T-cell (primary cell): ENCODE data around the gene MRPL54. TPM values are rescaled to one million over a fixed set of nuclear protein-coding genes. Genes with fewer than 3 reads are reported as not detected.

Experiments
- ATAC-seq, 4 experiments: fragments of 200-7000 bp in 3 of 4; fragments of 150-1000 bp in 1 of 4; cut with Tn5 transposase; replicated peaks in 1 of 4; 1 replicate in 3 of 4; 2 replicates in 1 of 4; pipeline ENCODE4 v1.10.0; 2021; ENCODE audit warnings: moderate library complexity in 3 of 4, mild to moderate bottlenecking in 2 of 4, moderate number of reproducible peaks in 1 of 4
- CTCF ChIA-PET, 2 donors: fragments of 300-600 bp; sonication (Branson Sonifier 250); formaldehyde crosslinking; loops; one replicate each; lab custom pipeline; 2022; ENCODE audit warnings: antibody characterized with exemption in 2 of 2; lab: Charles Lee
- POLR2A ChIA-PET, 2 donors: fragments of 300-600 bp; sonication (Branson Sonifier 250); formaldehyde crosslinking; loops; one replicate each; lab custom pipeline; 2022; ENCODE audit warnings: antibody characterized with exemption in 2 of 2; lab: Charles Lee
- DNase-seq, 35 experiments: peaks; one replicate each; pipeline versions ENCODE4 v3.0.0 to v3.0.0-alpha.2; 2013 to 2023
- H3K27ac ChIP-seq: one replicate; pipeline ENCODE4 v1.5.1; 2013; ENCODE audit warnings: low read length
- H3K27me3 ChIP-seq, 2 experiments: replicated peaks in 1 of 2; 1 replicate in 1 of 2; 2 replicates in 1 of 2; pipeline versions ENCODE4 v1.6.1 to v1.7.0; 2013; ENCODE audit warnings: low read length in 1 of 2, mixed read lengths in 1 of 2; ENCODE audit not compliant: control insufficient read depth in 2 of 2, insufficient read depth in 2 of 2; ENCODE audit errors: extremely low read depth in 1 of 2
- H3K36me3 ChIP-seq, 2 donors: 1 replicate in 1 of 2; 2 replicates in 1 of 2; pipeline versions ENCODE4 v1.6.1 to v1.7.0; 2013; ENCODE audit warnings: low read length in 1 of 2; ENCODE audit not compliant: control insufficient read depth in 2 of 2, insufficient read depth in 1 of 2; ENCODE audit errors: extremely low read depth in 1 of 2
- H3K4me1 ChIP-seq, 2 experiments: 1 replicate in 1 of 2; 2 replicates in 1 of 2; pipeline versions ENCODE4 v1.6.1 to v1.7.0; 2013; ENCODE audit warnings: low read length in 2 of 2, mixed read lengths in 1 of 2; ENCODE audit not compliant: insufficient read depth in 2 of 2, control insufficient read depth in 1 of 2; ENCODE audit errors: extremely low read depth in 1 of 2
- H3K4me3 ChIP-seq, 2 donors: 1 replicate in 1 of 2; 2 replicates in 1 of 2; pipeline versions ENCODE4 v1.5.1 to v1.7.0; 2013; ENCODE audit warnings: mild to moderate bottlenecking in 2 of 2, low read length in 1 of 2, moderate library complexity in 1 of 2; ENCODE audit not compliant: control insufficient read depth in 1 of 2; ENCODE audit errors: extremely low read depth in 1 of 2
- H3K9me3 ChIP-seq: 2 replicates; pipeline ENCODE4 v1.7.0; 2013
- H3K27ac Mint-ChIP-seq, 2 donors: one replicate each; pipeline ENCODE4 v1.8.0; 2020 to 2021; ENCODE audit warnings: mild to moderate bottlenecking in 2 of 2, mixed read lengths in 2 of 2
- H3K27me3 Mint-ChIP-seq, 2 donors: one replicate each; pipeline ENCODE4 v1.8.0; 2021 to 2022; ENCODE audit warnings: mixed read lengths in 2 of 2
- H3K36me3 Mint-ChIP-seq: one replicate; pipeline ENCODE4 v1.8.0; 2021; ENCODE audit warnings: mixed read lengths
- H3K4me1 Mint-ChIP-seq, 3 donors: one replicate each; pipeline ENCODE4 v1.8.0; 2020 to 2022; ENCODE audit warnings: mixed read lengths in 3 of 3, mild to moderate bottlenecking in 1 of 3
- H3K4me3 Mint-ChIP-seq, 3 donors: one replicate each; pipeline ENCODE4 v1.8.0; 2020 to 2022; ENCODE audit warnings: mild to moderate bottlenecking in 3 of 3, mixed read lengths in 3 of 3, moderate library complexity in 3 of 3
- H3K9me3 Mint-ChIP-seq, 3 donors: one replicate each; pipeline ENCODE4 v1.8.0; 2020 to 2022; ENCODE audit warnings: mixed read lengths in 3 of 3
- WGBS: methylation state at CpG from one replicate; pipeline ENCODE4 v1.1.5; 2013; ENCODE audit warnings: missing lambda C conversion rate; ENCODE audit not compliant: insufficient coverage; 5-methylcytosine and 5-hydroxymethylcytosine counted together
- total RNA-seq, 35 experiments: library from RNA in 6 of 35; stranded (reverse) in 6 of 35; fragments of 120-200 nt in 1 of 35; gene quantifications; one replicate each; pipeline versions ENCODE4 v1.2.1 to v1.2.4 and lab custom pipeline; 2013 to 2026

The MRPL54 gene
- total RNA-seq, 5 donors from 2014 or later (not counting 1 experiment from before 2014, with no cell fraction given), result 46.9 to 77.8 (median 52.2) TPM

DNA sequence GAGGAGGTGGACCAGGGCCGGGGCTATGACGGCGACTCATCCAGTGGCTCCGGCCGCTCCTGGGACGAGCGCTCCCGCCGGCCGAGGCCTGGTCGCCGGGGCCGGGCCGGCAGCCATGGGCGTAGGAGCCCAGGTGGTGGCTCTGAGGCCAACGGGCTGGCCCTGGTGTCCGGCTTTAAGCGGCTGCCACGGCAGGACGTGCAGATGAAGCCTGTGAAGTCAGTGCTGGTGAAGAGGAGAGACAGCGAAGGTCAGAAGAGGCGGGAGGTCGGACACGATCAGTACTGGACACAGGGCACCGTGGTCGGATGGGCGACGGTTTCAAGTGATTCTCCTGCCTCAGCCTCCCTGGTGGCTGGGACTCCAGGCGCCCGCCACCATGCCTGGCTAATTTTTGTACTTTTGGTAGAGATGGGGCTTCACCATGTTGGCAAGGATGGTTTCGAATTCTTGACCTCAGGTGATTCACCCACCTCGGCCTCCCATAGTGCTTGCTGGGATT, 32.0 kb upstream of the MRPL54 start:
- Histone ChIP-seq H3K36me3 (peaks cover 0 to 2% of the 10 kb centered on the region in 2 donors), H3K4me1 (no peaks in the 10 kb centered on the region), H3K27ac (no peak overlapping the region), H3K4me3 (no peak overlapping the region), H3K27me3 (peaks cover 0 to 8% of the 10 kb centered on the region in 2 experiments), H3K9me3 (no peaks in the 10 kb centered on the region)
- Mint-ChIP-seq H3K27ac (no peak overlapping the region), H3K27me3 (no peaks in the 10 kb centered on the region), H3K9me3 (no peaks in the 10 kb centered on the region), H3K4me3 (no peak overlapping the region), H3K36me3 (peaks cover 11% of the 10 kb centered on the region), H3K4me1 (no peaks in the 10 kb centered on the region)
- ATAC-seq, result no peak
- CTCF ChIA-PET, result no interaction called here
- WGBS, result 96% methylated on average over 28 of the region's 32 CpGs
- DNase-seq, result no peak
- POLR2A ChIA-PET, result no interaction called here

DNA sequence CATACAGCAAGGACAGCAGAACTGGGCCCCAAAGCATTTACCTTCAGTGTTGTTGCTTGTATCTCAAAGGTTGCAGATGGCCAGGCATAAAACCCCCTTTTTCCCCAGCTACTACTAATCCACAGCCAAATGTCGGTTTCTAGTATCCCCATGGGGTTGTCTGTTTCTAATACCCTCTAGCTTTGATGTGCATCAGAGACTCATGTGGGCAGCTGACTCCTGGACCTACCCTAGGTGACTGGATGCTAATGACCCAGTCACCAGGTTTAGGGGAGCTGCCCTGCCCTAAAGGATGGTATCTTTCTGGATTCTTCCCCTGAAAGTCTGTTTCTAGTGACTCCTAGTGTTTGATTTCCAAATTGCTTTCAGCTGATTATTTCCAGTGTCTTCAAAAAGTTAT, 30.4 kb upstream of the MRPL54 start:
- ChIA-PET CTCF (no interaction called here), POLR2A (interaction anchor here in 1 of 2 donors (0.5 kb wide), 1 partner anchor 24 kb away, joined by 3 read pairs; no protein-coding TSS in a partner anchor)
- Mint-ChIP-seq H3K4me1 (peaks cover 0 to under 1% (median 0%) of the 10 kb centered on the region in 3 donors), H3K27me3 (no peaks in the 10 kb centered on the region), H3K27ac (no peak overlapping the region), H3K9me3 (no peaks in the 10 kb centered on the region), H3K4me3 (no peak overlapping the region), H3K36me3 (peaks cover 20% of the 10 kb centered on the region)
- Histone ChIP-seq H3K27ac (no peak overlapping the region), H3K9me3 (no peaks in the 10 kb centered on the region), H3K36me3 (peaks cover 0 to 2% of the 10 kb centered on the region in 2 donors), H3K4me3 (no peak overlapping the region), H3K27me3 (peaks cover 0 to 8% of the 10 kb centered on the region in 2 experiments), H3K4me1 (no peaks in the 10 kb centered on the region)
- DNase-seq (no peak), ATAC-seq (no peak)
- no CpG with 5 or more reads among the region's 1 CpG for WGBS

DNA sequence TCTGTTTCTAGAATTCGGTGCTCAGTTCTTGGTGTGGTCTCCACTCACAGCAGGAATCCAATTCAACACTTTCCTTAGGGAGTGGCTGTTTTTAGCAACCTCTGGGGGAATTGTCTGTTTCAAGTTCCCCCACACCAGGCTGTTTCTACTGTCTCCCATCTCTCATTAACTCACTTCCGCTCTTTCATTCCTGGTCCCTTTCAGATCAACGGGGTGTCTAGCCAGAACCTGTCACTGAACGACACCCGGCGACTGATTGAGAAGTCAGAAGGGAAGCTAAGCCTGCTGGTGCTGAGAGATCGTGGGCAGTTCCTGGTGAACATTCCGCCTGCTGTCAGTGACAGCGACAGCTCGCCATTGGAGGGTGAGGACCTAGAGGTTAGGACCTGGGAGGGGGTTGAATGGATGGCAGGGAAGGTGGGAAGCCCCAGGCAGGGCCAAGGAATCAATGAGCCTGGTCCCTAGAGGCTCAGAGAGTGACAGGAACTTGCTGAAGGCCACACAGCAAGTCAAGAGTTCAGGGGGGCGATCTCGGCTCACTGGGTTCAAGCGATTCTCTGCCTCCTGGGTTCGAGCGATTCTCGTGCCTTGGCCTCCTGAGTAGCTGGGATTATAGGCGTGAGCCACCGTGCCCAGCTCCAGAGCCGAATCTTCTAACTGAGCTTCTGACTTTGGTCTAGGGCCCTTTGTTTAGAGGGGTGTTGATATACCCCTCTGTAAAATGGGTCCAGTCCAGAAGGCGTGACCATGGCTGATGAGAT, 28.8 kb upstream of the MRPL54 start:
- POLR2A ChIA-PET, result no interaction called here
- CTCF ChIA-PET, result interaction anchor here in 1 of 2 donors (0.6 kb wide), 1 partner anchor 11 kb away, joined by 5 read pairs; no protein-coding TSS in a partner anchor

DNA sequence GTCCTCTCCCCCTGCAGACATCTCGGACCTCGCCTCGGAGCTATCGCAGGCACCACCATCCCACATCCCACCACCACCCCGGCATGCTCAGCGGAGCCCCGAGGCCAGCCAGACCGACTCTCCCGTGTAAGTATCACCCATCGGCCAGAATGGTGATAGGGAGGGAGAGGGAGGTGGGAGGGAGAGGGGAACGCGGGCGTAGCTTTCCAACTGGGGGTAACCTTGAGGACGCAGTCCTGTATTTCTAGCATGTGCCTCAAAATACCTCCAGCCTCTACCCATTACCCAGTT, 28.2 kb upstream of the MRPL54 start:
- DNase-seq, result no peak
- Histone ChIP-seq H3K27ac (no peak overlapping the region), H3K36me3 (peaks cover 0 to 2% of the 10 kb centered on the region in 2 donors), H3K27me3 (peaks cover 0 to 11% of the 10 kb centered on the region in 2 experiments), H3K4me1 (peaks cover 0 to 10% of the 10 kb centered on the region in 2 experiments), H3K4me3 (no peak overlapping the region), H3K9me3 (no peaks in the 10 kb centered on the region)
- no peaks in the 10 kb centered on the region for H3K9me3 Mint-ChIP-seq
- ChIA-PET CTCF (no interaction called here), POLR2A (no interaction called here)
- no peak overlapping the region for H3K27ac Mint-ChIP-seq
- H3K27me3 Mint-ChIP-seq, result no peaks in the 10 kb centered on the region
- H3K4me3 Mint-ChIP-seq, result no peak overlapping the region
- H3K36me3 Mint-ChIP-seq, result peaks cover 37% of the 10 kb centered on the region
- ATAC-seq, result no peak
- 100% methylated on average over 1 of the region's 14 CpGs for WGBS
- H3K4me1 Mint-ChIP-seq, result peaks cover 10 to 20% (median 10%) of the 10 kb centered on the region in 3 donors

More for the DNA sequence above, 28.8 kb upstream of the MRPL54 start:
- Mint-ChIP-seq H3K36me3 (peaks cover 33% of the 10 kb centered on the region), H3K27ac (peak overlapping the region; percentile 18 to 19), H3K4me3 (no peak overlapping the region), H3K9me3 (no peaks in the 10 kb centered on the region), H3K27me3 (no peaks in the 10 kb centered on the region), H3K4me1 (peaks cover 6 to 15% (median 7%) of the 10 kb centered on the region in 3 donors)
- peaks cover 0 to 4% of the 10 kb centered on the region in 2 experiments for H3K4me1 ChIP-seq
- H3K36me3 ChIP-seq, result peaks cover 0 to 2% of the 10 kb centered on the region in 2 donors
- ATAC-seq, result no peak
- no peak overlapping the region for H3K27ac ChIP-seq
- WGBS, result 77% methylated on average over 15 of the region's 20 CpGs
- no peak for DNase-seq
- peaks cover 0 to 11% of the 10 kb centered on the region in 2 experiments for H3K27me3 ChIP-seq
- no peak overlapping the region for H3K4me3 ChIP-seq
- no peaks in the 10 kb centered on the region for H3K9me3 ChIP-seq

GRCh38 chr19:3736106-3736724, 26.3 kb upstream of the MRPL54 start:
- peaks cover 37% of the 10 kb centered on the region for H3K36me3 Mint-ChIP-seq
- ChIA-PET CTCF (interaction anchor here in 1 of 2 donors (0.6 kb wide), 1 partner anchor 520 kb away, joined by 4 read pairs; no protein-coding TSS in a partner anchor), POLR2A (no interaction called here)
- peaks cover 0 to 2% of the 10 kb centered on the region in 2 donors for H3K36me3 ChIP-seq
- H3K4me1 ChIP-seq, result peaks cover 2 to 19% of the 10 kb centered on the region in 2 experiments
- no peak overlapping the region for H3K27ac ChIP-seq
- no peaks in the 10 kb centered on the region for H3K9me3 ChIP-seq
- WGBS, result 84% methylated on average over 18 of the region's 21 CpGs
- no peak for ATAC-seq
- DNase-seq, result no peak
- no peaks in the 10 kb centered on the region for H3K9me3 Mint-ChIP-seq
- H3K27me3 ChIP-seq, result peaks cover 0 to 11% of the 10 kb centered on the region in 2 experiments
- H3K4me1 Mint-ChIP-seq, result peaks cover 15 to 25% (median 16%) of the 10 kb centered on the region in 3 donors
- H3K27me3 Mint-ChIP-seq, result no peaks in the 10 kb centered on the region
- no peak overlapping the region for H3K27ac Mint-ChIP-seq
- H3K4me3 ChIP-seq, result no peak overlapping the region
- H3K4me3 Mint-ChIP-seq, result no peak overlapping the region

DNA sequence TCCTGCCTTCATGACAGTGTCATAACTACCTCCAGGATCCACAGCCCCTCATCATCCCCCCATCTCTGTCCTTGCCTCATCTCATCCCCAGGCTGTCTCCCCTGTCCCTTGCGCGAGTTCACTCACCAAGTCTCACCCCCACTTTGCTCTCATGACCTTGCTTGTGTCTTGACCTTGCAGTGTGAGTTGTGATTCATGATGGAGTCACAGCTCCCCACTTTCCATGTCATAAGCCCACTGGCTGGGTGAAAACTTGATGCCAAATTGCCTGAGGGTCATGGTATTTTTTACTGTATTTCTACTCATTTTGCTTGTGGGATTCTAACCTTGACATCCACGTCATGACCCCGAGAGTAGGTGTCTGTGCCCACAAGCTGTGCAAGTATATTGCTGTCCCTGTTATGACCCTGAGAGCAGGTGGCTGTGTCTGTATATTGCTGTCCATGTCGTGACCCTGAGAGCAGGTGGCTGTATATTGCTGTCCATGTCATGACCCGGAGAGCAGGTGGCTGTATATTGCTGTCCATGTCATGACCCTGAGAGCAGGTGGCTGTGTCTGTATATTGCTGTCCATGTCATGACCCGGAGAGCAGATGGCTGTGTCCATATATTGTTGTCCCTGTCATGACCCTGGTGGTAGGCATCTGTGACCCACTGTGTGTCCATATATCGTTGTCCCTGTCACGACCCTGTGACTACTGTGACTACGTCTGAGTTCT, 24.8 kb upstream of the MRPL54 start:
- Histone ChIP-seq H3K4me1 (peaks cover 2 to 19% of the 10 kb centered on the region in 2 experiments), H3K9me3 (no peaks in the 10 kb centered on the region), H3K36me3 (peaks cover 0 to 2% of the 10 kb centered on the region in 2 donors), H3K27ac (no peak overlapping the region), H3K27me3 (peaks cover 0 to 11% of the 10 kb centered on the region in 2 experiments), H3K4me3 (no peak overlapping the region)
- Mint-ChIP-seq H3K4me3 (peak overlapping the region in 1 of 3 donors; percentile 49), H3K27ac (peak overlapping the region; percentile 61 to 85), H3K9me3 (no peaks in the 10 kb centered on the region), H3K27me3 (no peaks in the 10 kb centered on the region), H3K36me3 (peaks cover 31% of the 10 kb centered on the region), H3K4me1 (peaks cover 15 to 25% (median 16%) of the 10 kb centered on the region in 3 donors)
- DNase-seq (no peak), ATAC-seq (no peak)
- ChIA-PET CTCF (no interaction called here), POLR2A (no interaction called here)
- WGBS, result 81% methylated on average over 8 of the region's 10 CpGs
